Activated effector memory CD4-positive, alpha-beta T cell treated with Interleukin-2 at 50 U/mL for 16 hours (primary cell): ENCODE measurements around the gene CHAMP1.
A peak's percentile ranks its signal among the peaks of the same experiment; 100 is the strongest.

Source experiments
- DNase-seq: peaks from one replicate; pipeline ENCODE4 v3.0.0-alpha.2; 2020

CHAMP1 gene

GRCh38 chr13:114314074-114314912 is at the start of gene CHAMP1:
Gene CHAMP1 (plus strand): TSS chr13:114314503. CDS start chr13:114323843, 9,340 bp downstream.
- DNase-seq: peak; percentile 88

GRCh38 chr13:114264886-114265611 is 49.3 kb upstream of the CHAMP1 start:
- no peak for DNase-seq

GRCh38 chr13:114266241-114266640 is 48.1 kb upstream of the CHAMP1 start:
- no peak for DNase-seq

- no peak for DNase-seq
These were observed 45.7 kb upstream of the CHAMP1 start for GRCh38 chr13:114268344-114269280.

GRCh38 chr13:114269281-114269770 is 45.0 kb upstream of the CHAMP1 start:
- DNase-seq: no peak

- DNase-seq: no peak
These were observed 41.3 kb upstream of the CHAMP1 start for GRCh38 chr13:114272977-114273376.

- DNase-seq: no peak
These were observed 39.0 kb upstream of the CHAMP1 start for GRCh38 chr13:114275304-114275703.

- DNase-seq: no peak
These were observed 35.2 kb upstream of the CHAMP1 start for GRCh38 chr13:114279146-114279545.

GRCh38 chr13:114279758-114280355 is 34.4 kb upstream of the CHAMP1 start:
- DNase-seq: no peak

- peak; percentile 83 for DNase-seq
These were observed 32.8 kb upstream of the CHAMP1 start, which contains the start of gene UPF3A for GRCh38 chr13:114281351-114282040. Gene UPF3A (plus strand): TSS chr13:114281601. CDS start chr13:114281640, 39 bp downstream.

- no peak for DNase-seq
These were observed 32.1 kb upstream of the CHAMP1 start for GRCh38 chr13:114282041-114282670.

- DNase-seq: no peak
These were observed 30.7 kb upstream of the CHAMP1 start for GRCh38 chr13:114283576-114283975.

- no peak for DNase-seq
These were observed 29.6 kb upstream of the CHAMP1 start for GRCh38 chr13:114284680-114285079.

- no peak for DNase-seq
These were observed 29.0 kb upstream of the CHAMP1 start for GRCh38 chr13:114285166-114285808.

GRCh38 chr13:114286808-114287207 is 27.5 kb upstream of the CHAMP1 start:
- no peak for DNase-seq

- DNase-seq: no peak
These were observed 26.1 kb upstream of the CHAMP1 start for GRCh38 chr13:114288157-114288591.

- no peak for DNase-seq
These were observed 17.9 kb upstream of the CHAMP1 start for GRCh38 chr13:114296448-114296847.

GRCh38 chr13:114296902-114297301 is 17.4 kb upstream of the CHAMP1 start:
- DNase-seq: no peak

- DNase-seq: no peak
These were observed 15.4 kb upstream of the CHAMP1 start for GRCh38 chr13:114298866-114299265.

- no peak for DNase-seq
These were observed 14.5 kb upstream of the CHAMP1 start for GRCh38 chr13:114299604-114300305.
